VCaP (cell line): Measurements from ENCODE around the gene AXIN1.
"Not testable (repeated sequence)": the region's sequence is repeated elsewhere in the genome, so short reads cannot be mapped to it uniquely, and the experiment has no call there.

Source experiments
- H3K27ac ChIP-seq: fragments of 450-650 bp; 2 replicates; pipeline ENCODE4 v1.5.1; 2017
- TF ChIP-seq, protein P1 (sequence below): fragments of 450-650 bp; conservative IDR thresholded peaks from 2 replicates; pipeline ENCODE4 v1.5.1; 2017; ENCODE audit warnings: mild to moderate bottlenecking, moderate library complexity

Gene AXIN1

DNA sequence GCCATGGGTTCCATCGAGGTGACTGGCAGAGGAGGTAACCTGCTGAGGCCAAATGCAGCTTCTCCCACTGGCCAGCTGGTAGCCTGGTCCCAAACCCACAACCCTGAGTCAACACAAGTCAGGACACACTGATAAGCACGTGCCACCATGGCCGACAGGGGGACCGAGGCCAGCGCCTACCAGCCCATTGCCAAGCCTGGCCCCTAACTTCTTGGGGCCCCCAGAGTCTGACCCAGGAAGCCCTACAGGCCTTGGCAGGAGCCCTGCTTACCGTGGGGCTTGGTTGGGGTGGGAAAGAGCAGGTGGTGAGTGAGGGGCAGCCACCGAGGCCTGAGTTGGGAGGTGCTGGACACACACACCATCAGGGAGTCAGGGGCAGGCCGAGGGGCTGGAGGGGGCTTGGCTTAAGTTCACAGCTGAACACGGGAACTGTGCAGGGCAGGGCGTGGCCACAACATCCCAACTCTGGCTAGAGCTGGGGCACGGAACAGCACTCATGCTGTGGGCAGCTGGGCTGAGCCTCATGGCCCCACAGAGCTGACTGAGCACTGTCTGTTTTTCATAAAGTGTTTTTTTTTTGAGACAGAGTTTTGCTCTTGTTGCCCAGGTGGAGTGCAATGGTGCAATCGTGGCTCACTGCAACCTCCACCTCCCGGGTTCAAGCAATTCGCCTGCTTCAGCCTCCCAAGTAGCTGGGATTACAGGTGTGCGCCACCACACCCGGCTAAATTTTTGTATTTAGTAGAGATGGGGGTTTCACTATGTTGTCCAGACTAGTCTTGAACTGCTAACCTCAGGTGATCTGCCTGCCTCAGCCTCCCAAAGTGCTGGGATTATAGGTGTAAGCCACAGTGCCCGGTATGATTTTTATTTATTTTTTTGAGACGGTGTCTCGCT, 12.3 kb upstream of the AXIN1 start:
- H3K27ac ChIP-seq, result no peak overlapping the region
- TF ChIP-seq, protein P1, sequence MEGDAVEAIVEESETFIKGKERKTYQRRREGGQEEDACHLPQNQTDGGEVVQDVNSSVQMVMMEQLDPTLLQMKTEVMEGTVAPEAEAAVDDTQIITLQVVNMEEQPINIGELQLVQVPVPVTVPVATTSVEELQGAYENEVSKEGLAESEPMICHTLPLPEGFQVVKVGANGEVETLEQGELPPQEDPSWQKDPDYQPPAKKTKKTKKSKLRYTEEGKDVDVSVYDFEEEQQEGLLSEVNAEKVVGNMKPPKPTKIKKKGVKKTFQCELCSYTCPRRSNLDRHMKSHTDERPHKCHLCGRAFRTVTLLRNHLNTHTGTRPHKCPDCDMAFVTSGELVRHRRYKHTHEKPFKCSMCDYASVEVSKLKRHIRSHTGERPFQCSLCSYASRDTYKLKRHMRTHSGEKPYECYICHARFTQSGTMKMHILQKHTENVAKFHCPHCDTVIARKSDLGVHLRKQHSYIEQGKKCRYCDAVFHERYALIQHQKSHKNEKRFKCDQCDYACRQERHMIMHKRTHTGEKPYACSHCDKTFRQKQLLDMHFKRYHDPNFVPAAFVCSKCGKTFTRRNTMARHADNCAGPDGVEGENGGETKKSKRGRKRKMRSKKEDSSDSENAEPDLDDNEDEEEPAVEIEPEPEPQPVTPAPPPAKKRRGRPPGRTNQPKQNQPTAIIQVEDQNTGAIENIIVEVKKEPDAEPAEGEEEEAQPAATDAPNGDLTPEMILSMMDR, result no peak

DNA sequence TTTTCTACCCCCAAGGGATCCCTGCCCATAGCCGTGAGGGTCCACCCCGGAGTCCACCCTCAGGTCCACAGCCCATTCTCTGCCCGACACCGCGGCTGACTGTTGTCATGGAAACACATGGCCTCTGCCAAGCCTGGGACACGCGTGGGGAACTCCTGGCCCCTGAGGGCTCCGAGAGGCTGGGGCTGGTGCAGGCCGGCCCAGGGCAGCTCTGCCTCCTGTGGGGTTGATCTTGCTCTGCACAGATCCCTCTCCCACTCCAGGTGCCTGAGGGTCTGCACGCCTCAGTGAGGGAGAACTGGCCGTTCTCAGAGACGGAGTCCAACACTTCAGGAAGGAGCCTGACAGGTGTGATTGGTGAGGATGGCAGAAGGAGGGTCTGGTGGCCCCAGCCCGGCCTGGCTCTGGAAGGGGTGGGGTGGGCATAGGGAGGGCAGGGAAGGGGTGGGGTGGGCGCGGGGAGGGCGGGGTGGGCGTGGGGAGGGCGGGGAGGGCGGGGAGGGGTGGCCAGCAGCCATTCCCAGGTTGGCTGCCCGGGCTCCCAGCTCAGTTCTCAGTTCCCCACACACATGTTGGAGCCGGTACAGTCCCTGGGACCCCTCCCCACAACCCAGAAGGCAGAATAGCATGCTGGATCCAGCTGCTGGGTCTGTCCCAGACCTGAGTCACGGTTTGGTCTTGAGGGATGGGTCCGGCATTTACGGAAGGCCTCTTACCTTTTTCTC, 11.4 kb upstream of the AXIN1 start:
- TF ChIP-seq, protein P1, result no peak
- no peak overlapping the region for H3K27ac ChIP-seq

DNA sequence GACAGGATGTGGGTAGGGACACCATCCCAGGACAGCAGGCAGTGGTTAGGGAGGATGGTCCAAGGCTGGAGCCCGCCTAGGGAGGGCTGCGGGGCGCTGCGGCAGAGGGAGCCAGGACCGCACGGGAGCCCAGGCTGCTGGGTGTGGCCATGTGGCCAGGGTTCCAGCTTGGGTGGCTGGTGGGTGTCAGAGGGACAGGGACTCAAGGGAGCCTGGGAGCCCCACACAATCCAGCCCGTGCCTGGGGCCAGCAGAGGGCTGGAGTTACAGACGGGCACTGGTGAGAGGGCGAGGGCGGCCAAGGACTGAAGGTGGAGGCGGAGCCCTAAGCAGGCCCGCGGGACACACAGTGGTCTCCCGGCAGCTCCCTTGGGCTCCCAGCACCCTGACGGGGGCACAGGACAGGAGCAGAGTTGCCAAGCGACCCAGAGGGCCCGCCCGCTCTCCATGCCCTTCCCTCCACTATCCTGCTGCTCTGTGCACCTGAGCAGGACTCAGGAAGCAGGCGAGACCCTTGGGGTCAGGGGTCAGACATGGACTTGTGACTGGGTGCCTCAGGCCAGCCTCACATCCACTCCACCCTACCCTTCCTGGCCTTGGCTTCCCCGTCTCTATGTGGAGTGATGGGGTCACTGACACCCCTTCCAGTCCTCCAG, 10.7 kb upstream of the AXIN1 start:
- H3K27ac ChIP-seq, result no peak overlapping the region
- TF ChIP-seq, protein P1, result no peak

DNA sequence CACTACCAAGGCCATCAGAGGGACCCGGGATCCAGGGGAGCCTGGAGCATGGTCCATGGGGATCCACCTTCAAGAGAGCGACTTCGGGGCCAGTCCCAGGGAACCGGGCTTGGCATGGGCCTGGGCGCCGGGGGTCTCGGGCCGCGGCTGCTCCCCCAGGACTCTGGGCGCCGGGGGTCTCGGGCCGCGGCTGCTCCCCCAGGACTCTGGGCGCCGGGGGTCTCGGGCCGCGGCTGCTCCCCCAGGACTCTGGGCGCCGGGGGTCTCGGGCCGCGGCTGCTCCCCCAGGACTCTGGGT, 10.1 kb upstream of the AXIN1 start:
- not testable (repeated sequence) for H3K27ac ChIP-seq

DNA sequence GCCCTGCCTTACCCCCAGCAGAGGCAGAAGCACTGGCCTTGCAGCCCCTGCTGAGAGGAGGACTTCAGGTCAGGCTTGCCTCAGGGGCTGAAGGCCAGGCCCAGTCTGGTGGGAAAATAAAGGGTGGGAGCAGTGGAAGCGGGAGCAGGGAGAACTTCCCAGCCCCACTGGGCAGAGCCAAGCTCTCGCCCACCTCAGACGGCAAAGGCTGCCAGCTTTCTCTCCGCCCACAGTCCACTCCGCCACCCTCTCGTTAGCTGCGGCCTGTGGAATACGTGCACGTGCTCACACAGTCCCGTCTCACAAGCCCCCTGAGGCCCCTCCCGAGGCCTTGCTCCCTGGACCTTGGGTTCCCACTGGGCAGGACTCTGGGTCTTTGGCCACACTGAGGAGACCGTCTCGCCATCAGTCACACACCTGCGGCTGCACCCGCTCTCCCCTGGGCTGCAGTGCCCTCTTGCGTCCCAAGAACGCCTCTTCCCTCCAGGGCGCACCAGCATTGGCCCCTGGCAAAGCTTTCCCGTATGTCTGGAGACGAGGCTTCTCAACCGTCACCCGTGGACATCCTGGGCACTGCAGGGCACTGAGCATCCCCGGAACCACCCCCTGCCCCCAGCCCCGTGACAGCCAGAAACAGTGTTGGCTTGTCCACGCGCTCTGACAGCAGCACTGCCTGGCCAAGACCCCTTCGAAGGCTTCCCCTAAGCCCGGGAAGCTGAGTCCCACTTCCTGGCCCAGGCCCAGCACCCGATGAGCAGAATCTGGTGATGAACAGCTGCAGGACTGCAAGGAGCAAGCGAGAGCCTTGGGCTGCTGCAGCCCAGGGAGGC, 9.6 kb upstream of the AXIN1 start:
- H3K27ac ChIP-seq, result no peak overlapping the region
- TF ChIP-seq, protein P1, result peak; percentile 84

DNA sequence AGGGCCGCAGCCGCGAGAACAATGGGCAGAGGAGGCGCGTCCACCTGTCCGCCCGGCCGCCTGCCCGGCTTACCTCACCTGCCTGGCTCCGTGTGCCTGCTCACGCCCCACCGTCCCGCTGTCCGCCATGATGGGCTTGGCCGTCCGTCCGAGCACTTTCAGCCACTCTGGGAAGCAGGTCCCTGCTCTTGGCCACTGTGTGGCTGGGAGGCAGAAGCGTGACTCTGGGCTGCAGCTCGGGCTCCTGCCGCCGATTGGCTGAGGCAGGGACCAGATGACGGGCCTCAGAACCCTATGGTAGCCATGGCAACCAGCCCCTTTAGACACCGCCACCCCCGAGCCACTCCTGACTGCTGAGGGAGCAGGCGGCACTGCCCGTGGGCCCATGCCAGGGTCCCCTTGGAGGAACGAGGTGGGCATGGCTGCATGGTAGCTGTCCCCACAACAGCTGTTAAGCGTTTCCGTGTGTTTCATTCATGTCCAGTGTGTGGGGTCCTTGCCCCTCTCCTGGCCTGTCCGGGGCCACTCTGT, 8.9 kb upstream of the AXIN1 start:
- H3K27ac ChIP-seq, result no peak overlapping the region
- TF ChIP-seq, protein P1, result no peak

DNA sequence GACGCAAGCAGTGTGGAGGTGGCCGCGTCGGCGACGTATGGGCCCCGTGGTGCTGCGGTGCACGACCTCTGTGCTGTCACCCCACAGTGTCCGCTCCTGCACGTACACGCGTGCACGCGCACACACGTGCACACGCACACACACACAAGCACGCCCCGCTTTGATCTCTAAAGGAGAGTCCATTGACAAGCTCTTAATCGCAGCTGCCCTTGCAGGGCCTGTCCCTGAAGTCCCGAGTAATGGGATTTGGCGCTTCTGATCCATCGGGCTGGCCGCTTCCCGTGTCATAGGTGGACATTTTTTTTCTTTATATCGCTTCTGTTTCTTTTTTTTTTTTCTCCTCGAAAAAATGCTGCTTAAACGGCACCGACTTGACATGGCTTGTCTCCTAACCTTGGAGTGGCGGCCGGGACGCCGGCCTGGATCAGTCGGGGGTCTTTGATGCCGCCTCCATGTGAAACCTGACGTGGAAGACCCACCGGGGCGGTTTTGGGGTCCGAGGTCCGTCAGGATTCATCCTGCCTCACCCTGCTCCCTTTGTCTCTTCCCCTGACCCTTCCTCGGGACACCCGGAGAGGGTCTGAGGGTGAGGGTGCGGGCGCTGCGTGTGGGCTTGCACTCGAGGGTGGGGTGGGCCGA, 8.3 kb upstream of the AXIN1 start:
- TF ChIP-seq, protein P1, result no peak
- no peak overlapping the region for H3K27ac ChIP-seq
